ENCODE data around the gene DYNLL1.
"Not testable (repeated sequence)": the region's sequence is repeated elsewhere in the genome, so short reads cannot be mapped to it uniquely, and the experiment has no call there.

Gene DYNLL1

DNA sequence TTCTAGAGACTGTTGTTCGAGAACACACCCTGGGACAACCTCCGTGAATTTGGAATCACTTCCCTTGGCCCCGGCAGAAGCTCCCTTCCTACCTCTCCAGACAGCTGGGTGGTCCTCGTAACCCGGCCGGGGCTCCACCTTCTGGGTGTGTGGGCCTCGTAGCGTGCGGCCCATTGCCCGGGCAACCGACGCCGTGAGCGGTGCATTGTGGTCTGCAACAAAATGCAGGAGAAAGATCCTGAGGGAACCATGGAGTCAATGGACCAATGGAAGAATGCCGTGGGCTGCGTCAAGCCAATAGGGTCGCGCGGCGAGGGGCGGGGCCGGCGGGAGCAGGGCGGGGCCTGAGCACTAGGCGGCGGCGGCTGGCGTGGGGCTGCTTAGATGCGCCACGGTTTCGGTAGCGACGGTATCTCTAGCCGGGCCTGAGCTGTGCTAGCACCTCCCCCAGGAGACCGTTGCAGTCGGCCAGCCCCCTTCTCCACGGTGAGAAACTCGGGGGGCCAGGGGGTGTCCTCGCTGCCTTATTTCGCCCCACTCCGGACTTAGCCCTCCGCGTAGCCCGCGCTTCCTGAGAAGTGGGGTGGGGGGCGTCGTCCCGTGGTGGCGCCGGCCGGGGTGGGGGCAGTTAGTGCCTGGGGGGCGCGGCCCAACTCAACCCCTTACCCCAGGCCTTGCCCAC, at the start of gene DYNLL1:
DYNLL1 (plus strand) TSS at position 383 of the 682 bp plus-strand sequence. CDS start 309 bp downstream, outside the sequence.
- peak; percentile 52 to 98 (median 93) for DNase-seq

GRCh38 chr12:120446844-120447178, 49.1 kb upstream of the DYNLL1 start:
- DNase-seq: not testable (repeated sequence)

DNA sequence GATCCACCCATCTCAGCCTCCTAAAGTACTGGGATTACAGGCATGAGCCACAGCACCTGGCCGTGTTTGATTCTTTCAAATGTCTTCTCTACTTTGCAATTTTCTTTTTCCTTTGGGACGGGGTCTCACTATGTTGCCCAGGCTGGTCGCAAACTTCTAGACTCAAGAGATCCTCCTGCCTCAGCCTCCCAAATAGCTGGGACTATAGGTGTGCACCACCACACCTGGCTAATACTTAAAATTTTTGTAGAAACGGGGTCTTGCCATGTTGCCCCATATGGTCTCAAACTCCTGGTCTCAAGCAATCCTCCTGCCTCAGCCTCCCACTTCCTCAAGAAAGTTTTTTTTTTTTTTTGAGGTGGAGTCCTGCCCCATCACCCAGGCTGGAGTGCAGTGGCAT, 47.9 kb upstream of the DYNLL1 start:
- no peak for DNase-seq

DNA sequence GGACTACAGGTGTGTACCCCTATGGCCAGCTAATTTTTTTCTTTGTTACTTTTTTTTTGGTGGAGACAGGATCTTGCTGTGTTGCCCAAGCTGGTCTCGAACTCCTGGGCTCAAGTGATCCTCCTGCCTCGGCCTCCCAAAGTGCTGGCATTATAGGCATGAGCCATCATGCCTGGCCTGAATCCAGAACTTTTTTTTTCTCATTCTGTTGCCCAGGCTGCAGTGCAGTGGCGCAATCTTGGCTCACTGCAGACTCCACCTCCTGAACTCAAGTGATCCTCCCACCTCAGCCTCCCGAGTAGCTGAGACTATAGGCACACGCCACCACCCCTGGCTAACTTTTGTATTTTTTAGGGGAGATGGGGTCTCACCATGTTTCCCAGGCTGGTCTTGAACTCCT, 43.4 kb upstream of the DYNLL1 start:
- not testable (repeated sequence) for DNase-seq

GRCh38 chr12:120453060-120453750, 42.7 kb upstream of the DYNLL1 start:
- DNase-seq: no peak

DNA sequence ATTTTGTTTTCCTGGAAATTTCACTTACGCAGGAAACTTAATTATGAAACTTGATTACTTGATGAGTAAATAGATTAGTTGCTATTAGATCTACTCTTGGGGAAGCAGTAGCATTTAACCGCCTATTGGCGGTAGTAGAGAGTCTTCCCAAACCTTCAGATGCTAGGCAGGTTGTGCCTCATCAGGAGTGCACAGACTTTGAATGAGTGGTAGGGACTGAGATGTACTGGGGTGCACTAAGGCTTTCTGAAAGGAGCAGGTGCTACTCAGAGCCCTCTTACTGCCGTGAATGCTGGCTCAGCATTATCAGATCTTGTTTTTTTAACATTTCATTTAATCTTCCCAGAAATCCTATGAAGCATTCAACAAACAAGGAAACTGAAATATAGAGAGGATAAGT, 41.9 kb upstream of the DYNLL1 start:
- DNase-seq: no peak

- no peak for DNase-seq
These were observed 40.6 kb upstream of the DYNLL1 start for GRCh38 chr12:120455302-120455701.

- no peak for DNase-seq
These were observed 38.8 kb upstream of the DYNLL1 start for GRCh38 chr12:120457133-120457532.

- DNase-seq: no peak
These were observed 35.8 kb upstream of the DYNLL1 start for GRCh38 chr12:120460157-120460556.

DNA sequence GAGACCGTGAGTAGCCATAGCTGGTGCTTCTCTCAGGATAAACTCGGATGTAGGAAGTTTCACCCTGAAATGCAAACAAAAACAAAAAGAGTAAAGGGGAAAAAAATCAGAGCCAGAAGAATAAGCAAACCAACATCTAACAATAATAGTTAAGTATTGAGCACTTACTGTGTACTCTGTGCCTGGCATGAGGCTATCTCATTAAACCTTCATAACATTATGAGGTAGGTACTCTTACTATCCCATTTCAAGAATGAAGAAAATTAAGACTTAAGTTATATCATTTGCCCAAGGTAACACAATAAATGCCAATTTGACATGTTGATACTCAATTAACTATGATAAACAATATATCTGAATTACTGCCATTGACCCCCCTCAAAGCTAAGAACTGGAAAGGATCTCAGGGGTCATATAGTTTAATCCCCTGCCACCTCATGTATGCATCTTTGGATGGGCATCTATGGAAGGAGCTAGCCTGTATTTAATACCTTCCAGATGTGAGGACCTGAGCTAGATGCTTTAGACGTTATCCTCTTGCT, 33.7 kb upstream of the DYNLL1 start:
- no peak for DNase-seq

DNA sequence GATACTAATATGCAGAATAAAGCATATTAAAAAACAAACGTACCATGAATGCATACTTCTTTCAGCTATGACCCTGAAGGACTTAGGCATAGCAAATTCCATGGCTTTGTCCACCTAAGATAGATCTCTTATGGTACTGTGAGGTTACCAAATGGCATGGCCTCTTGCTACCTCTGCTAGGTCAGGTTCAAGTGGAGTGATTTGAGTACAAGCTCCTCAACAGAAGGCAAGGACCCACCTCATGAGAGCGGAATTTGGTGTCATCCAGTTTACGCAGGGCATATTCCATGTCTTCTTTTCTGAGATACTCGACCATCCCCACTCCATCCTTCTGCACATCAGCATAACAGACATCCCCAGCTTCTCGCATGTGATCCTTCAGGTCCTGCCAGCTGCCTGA, 32.2 kb upstream of the DYNLL1 start:
- DNase-seq: no peak

- no peak for DNase-seq
These were observed 30.2 kb upstream of the DYNLL1 start for GRCh38 chr12:120465756-120466155.

DNA sequence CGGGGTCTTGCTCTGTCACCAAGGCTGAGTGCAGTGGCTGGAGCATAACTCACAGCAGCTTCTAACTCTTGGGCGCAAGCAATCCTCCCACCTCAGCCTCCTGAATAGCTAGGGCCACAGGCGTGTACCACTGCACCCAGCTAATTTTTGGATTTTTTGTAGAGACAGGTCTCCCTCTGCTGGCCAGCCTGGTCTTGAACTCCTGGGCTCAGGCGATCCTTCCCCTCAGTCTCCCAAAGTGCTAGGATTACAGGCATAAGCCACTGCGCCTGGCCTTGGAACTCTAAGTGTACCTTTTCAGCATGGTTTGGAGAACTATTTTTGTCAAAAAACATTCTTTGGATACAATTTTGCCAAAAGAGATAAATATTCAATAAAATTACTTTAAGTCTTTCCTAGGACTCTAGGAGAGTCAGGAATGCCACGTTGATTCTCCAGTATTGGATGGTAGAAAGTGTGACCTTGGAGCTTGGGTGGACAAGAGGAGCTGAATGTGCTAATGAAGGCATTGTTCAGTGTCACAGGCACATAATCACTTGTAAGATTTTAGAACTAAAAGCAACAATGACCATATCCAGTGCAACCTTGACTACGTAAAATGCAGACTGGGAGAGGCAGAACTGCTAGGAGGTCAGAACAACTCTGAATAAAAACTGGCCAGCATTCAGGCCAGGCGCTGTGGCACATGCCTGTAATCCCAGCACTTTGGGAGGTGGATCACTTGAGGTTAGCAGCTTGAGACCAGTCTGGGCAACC, 29.2 kb upstream of the DYNLL1 start:
- peak in 10 of 51 donors; percentile 0 to 31 (median 16) for DNase-seq

DNA sequence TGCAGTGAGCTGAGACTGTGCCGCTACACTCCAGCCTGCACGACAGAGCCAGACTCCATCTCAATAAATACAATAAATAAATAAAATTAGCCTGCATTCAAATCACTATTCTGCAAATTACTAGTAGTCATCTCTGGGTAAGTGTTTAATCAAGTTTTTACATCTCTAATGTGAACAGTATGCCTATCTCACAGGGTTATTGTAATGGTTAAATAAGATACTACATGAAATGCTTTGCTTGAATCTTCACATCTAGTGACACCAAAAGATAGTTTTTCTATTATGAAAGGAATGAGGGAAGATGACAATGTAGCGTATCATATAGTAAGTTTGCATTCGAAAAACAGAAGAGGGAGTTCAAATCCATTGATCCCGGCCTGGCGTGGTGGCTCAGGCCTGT, 28.5 kb upstream of the DYNLL1 start:
- DNase-seq: no peak

- peak in 6 of 51 donors; percentile 6 to 53 (median 31) for DNase-seq
These were observed 27.5 kb upstream of the DYNLL1 start for GRCh38 chr12:120468325-120468820.

DNA sequence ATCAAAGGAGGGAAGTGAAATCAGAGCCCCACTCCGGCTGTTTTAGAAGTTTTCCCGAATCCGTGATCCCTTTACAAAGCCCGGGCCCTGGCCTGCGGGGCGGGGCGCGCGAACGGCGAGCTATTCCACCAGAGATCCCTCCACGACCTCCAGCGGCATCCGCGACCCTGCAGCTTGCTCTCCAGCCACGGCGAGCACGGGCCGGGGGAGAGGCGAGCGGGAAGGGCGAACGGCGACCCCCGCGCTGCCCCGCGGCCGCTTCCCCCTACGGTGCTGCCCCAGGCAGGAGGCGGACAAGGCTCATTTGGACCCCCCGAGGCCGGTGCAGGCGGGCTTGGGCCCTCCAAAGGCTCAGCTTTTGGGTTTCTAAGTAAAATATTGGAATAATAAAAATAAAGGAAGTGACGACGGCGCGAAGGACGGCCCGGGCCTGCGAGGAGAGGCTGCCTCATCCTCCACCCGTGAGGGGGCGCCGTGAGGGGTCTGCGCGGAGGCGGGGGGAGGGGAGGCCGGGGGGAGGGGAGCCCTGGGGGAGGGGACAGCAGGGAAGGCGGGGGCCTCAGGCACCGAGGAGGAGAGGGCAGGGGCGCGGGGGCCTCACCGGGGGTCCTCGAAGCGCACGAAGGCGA, 27.0 kb upstream of the DYNLL1 start:
- DNase-seq: peak in 30 of 51 donors; percentile 19 to 77 (median 58)

DNA sequence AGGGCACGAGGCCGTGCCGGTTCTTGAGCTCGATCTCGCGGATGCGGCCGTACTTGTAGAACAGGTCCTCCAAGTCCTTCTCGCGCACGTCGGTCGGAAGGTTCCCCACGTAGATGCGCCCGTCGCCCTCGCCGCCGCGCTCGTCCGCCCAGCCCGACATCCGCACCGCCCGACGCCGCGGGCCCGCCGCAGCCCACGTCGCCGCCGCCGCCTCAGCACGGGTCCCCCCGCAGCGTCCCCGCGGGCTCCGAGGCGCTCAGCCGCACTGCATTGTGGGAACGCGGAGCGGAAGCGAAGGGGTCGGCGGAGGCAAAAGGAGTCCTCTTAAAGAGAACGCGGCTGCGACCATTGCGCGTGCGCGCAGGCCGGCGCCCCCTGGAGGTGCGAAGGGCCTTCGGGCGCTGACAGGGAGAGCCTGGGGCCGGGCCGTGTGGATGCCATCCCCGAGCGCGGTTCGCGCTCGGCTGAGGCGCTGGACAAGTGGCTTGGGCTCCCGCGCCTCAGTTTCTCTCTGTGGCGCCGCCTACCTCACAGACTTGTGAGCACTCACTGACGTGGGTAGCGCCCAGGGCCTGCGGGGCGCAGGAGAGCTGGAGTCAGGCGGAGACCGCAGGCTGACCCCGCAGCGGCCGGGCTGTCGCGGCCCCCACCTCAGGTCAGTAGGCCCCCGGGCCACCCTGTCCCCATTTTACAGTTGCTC, 26.3 kb upstream of the DYNLL1 start, which contains the start of gene SRSF9:
SRSF9 (minus strand) TSS at position 299 of the 700 bp plus-strand sequence; CDS start at position 160, 139 bp downstream.
- DNase-seq: peak; percentile 72 to 97 (median 92)

DNA sequence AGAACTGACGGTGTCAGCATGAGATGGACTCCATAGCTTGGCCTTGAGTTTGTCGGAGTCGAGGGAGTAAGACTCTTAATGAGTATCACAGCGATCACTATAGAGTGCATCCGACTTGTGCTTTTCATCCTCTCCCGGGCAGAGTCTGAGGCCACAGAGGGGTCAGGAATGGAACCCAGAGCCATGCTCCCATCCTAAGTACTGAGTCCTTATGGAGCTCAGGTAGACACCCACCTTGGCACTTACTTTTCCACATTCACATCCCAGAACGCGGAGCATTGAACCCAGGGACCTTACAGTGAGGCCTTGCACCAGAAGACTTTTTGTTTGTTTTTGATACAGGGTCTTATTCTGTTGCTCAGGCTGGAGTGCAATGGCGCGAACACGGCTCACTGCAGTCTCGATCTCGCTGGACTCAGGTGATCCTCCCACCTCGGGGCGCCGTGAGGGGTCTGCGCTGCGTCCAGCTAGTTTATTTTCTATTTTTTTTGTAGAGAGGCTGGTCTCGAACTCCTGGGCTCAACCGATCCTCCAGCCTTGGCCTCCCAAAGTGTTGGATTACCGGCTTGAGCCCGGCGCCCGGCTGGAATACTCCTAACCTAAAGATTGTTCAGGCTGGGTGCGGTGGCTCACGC, 25.6 kb upstream of the DYNLL1 start:
- DNase-seq: peak in 3 of 51 donors; percentile 44 to 71 (median 57)

DNA sequence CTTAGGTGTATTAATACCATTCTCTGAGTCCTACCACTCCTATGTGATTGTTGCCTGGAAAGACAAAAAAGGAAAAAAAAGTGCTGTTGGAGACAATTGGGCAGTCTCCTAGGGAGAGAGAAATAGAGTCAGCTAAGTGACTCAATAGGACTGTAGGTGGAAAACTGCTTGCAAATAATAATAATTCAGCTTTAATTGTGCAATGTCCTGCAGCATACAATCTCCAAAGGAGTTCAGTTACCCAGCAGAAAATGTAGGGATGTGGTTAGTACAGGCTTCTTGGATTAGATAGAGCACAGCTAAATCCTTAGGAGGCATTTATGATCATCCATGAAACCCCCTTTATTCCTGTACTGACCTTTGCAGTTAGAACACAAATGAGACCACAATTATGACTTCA, 23.4 kb upstream of the DYNLL1 start:
- DNase-seq: no peak

All from hypothalamus (tissue), 51 donors.